GM18499 (cell line): ENCODE data around the gene INPP5A.

Experiments
- ATAC-seq: cut with Tn5 transposase; IDR thresholded peaks from one replicate; pipeline ENCODE4 v1.9.1; 2021; ENCODE audit warnings: moderate number of reproducible peaks; ENCODE audit not compliant: insufficient read depth, unreplicated experiment

The INPP5A gene

DNA sequence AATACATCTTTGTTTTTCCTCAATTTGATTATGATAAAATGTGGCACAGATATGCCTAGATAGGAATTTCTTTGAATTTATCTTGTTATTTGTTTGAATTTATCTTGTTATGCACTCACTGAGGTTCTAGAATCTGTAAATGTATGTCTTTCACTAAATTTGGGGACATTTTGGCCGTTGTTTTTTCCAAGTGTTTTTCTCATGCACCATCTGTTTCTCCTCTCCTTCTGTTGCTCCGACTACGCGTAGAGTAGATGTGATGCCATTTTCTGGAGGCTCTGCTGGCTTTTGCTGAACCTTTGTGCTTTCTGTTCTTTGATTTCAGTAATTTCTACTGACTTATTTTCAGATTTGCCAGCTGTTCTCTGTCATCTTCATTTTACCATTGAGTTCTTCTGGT, 101.9 kb downstream of the INPP5A start:
- no peak for ATAC-seq

DNA sequence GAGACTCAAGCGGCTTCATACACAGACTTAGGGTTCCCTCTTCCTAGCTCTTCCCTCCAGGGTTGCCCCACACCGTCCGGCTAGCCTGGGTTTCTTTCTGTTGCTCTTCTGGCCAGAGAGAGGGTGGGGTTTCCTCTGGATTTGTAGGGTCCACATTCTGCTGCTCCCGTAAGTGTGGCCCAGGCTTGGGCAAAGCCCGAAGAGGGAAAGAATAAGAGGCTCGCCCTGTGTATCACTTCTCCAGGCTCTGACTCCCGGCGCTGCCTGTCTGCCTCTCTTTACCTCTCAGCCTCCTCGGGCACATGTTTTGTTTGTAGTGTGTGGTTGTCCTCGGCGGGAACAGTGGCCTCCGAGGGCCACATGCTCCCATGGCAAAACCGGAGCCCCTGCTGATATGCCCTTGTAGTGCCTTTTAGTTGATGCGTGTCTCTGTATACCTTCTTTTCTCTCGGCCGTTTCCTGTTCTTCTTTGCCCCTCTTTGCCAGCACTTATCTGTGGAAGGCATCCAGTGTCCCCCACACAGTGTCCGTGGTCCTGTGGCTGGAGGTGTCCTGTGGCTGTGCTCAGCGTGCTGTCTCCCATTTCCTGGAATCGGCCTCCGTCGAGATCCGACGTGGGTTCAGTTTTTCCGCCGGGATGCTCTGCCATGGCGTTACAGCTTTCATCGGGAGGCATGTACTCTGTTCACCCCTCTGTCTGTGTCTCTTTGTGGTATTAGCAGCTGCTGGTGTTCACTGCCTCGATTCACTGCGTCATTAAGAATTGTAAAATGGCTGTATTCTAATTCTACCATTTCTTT, 102.9 kb downstream of the INPP5A start:
- no peak for ATAC-seq

DNA sequence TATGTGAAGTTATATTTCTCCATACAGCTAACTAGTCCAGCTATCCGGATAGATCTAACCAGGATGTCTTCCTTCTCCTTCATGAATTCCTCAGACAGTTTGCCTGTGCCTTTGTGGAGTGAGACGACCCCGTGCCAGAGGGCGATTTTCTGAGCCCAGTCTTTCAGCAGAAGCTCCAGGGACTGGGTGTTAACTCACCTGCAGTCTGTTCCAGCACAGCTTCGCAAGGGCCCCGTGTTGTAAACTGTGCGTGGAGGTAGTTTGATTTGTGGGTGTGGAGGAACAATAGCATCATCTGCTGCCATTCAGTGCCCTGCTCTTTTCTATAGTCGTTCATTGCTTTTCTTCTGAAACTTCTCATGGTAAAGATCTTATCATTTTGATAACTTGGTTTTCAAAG, 103.8 kb downstream of the INPP5A start:
- no peak for ATAC-seq

DNA sequence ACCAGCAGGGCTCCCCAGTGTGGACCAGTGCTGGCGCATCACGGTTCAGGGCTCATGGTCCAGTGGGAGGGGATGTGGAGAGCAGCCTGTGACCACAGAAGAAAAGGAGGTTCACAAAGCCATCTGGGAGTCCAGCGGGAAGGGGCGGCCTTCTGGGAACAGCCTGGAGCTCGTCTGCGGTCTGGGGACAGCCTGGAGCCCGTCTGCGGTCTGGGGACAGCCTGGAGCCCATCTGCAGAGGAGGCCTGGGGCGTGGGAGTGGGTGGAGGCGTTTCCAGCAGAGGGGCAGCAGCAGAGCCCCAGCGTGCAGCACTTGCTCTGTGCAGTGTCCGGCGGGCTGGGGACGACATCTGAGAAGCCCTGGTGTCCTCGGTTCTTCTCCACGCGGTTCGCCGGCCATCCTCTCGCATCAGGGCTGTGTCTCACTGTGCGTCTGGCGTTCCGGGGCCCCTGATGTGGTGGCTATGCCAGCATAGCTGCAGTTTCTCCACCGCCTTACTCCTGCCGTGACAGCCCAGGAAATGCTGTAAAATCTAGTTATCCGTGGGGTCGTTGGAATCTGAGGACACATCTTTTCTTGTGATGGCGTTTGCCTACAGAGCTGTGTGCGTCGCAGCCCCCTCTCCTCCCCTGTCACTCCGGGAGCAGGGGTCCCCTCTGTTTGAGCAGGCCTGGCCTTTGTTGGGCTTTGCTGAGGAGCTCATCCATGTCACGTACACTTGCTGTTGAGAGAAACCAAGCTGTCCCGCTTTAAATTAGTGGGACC, 104.6 kb downstream of the INPP5A start:
- no peak for ATAC-seq

DNA sequence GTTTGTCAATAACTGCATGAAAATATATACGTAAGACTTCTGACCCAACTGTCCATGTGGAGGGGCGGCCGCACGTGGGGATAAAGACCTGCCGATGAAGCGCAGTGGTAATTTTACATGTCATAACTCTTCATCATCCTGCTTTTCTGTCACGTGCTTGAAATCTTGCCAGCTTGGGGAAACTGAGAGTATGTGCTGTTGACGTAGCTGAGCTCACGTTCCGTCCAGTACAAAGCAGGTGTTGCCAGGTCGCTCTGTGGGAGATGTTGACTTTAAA, 105.1 kb downstream of the INPP5A start:
- ATAC-seq: no peak

DNA sequence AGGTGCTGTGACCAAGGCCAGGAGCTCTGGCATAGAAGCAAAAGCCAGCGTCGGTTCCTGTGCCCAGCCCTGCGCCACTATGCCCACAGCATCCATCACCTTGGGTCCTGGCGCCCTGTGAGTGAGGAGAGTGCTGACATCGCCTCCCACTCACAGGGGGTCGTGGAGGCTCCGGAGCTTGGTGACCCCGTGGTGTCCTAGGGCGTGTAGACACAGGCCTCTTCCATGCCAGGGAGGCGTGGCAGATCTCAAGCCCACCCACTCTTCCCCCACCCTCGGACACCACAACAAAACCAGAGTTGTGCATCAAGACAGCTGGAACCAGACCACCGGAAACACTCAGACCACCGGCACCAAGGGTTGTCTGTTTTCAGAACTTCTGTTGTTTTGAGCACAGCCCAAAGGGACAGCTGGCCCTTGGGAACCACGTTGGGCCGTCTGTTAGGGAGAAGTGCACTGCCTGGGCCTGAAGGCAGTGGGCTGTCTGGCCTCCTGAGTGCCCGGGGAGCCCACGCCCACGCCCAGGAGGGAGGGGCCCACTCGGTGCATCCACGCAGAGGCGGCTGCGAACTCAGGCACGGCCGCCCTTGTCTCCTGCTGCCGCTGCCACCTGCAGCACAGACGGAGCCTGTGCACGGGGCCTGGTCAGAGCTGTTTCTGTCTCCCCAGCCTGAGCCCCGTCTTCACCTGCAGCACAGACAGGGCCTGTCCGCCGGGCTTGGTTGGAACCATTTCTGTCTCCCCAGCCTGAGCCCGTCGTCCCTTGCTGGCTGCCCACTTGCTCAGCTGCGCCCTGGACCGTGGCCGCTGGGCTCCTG, 106.3 kb downstream of the INPP5A start:
- ATAC-seq: no peak

DNA sequence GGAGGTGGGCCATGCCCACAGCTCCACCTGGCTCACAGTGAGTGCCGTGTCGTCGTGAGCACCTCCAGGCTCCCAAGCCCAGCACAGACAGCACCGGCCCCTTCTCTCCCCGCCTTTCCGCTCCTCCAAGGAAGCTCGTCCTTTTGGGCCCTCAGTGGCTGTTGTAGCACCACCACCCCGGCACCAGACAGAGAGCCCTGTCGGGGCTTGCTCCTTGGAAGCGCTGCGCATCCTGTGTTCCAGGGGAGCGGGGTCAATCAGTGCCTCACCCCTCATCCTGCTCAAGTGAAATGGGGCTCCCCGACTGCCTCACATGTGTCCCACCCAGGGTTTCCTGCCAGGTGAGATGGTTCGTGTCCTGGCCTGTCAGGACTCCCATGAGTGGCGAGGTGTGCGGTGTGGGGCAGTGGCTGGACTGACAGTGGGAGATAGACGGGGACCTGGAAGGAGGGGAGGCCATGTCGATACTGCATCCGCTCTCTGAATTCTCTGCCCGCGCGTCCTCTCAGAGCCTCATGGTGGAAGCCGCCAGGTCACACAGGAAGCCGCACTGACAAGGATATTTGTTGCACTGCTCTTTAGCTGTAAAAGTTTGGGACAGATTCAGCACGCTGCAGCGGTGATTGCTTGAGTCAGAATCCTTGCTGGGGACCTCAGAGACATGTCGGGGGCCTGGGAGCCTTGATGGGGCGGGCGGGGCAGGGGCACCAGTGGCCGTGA, 107.1 kb downstream of the INPP5A start:
- no peak for ATAC-seq

DNA sequence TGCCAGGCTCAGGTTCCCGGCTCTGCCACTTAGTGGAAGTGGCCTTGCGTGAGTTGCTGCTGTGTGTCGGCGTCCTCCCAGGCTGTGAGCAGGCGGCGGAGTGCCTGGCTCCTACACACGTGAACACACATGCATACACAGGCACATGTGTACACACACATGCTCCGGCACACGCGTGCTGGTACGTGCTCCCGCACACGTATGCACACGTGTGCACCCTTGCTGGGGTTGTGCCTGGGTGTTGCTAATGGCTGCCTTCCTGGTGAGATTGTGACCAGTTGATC, 107.6 kb downstream of the INPP5A start:
- no peak for ATAC-seq

DNA sequence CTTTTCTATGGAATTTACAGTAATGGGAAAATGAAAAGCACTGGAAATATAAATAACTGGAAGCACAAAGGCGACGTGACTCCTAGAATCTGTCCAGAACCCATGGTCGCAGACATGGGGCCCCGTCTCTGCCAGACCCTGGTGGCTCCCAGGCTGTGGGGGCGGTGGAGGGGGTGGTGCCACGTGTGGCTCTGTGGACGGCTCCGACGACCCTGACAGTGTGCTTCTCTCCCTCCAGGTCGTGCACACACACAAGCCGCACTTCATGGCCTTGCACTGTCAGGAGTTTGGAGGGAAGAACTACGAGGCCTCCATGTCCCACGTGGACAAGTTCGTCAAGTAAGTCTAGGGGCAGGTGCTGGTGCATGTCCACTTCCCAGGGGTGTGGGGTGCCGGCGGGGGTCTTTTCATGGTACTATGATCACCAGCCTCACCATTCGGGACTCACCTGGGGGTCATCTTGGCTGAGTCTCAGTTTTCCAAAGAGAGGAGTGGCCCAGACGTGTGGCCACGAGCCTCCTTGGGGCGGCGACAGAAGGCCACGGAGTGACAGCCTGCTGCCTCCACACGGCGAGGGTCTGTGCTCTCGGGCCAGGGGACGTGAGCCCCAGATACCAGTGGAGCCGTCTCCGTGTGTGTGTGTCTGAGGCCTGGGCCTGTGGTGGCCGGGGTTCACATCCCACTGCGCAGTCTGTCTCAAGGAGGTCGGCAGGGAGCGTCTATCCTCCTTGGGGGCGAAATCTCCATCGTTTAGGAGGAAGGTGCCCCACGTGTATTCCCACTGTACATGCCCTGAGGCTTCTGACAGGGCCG, 108.2 kb downstream of the INPP5A start:
- ATAC-seq: no peak

DNA sequence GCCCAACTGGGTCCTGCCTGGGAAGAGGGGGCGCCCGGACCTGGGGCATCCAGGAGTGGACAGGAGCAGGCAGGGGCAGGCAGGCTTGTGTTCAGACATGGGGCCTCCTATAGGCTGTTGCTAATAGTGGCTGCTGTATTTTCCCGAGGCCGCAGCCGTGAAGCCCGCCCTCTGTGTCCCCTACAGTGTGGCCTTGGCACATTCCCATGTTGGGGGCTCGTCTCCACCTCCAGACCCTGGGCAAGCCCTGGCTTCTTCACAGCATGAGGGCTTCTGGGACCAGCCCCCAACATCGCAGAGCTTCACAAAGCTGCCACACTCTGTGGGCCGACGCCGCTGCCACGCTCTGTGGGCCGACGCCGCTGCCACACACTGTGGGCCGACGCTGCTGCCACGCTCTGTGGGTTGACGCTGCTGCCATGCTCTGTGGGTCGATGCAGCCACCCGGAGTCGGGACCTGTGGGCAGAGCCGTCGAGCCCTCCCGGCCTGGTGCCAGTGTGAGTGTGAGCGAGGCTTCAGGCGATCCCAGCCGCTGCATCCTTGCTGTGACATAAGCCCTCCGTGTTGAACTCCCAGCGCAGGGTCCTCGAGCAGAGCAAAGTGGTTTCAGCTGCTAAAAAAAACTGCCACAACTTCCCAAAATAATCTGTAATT, 109.0 kb downstream of the INPP5A start:
- ATAC-seq: no peak

DNA sequence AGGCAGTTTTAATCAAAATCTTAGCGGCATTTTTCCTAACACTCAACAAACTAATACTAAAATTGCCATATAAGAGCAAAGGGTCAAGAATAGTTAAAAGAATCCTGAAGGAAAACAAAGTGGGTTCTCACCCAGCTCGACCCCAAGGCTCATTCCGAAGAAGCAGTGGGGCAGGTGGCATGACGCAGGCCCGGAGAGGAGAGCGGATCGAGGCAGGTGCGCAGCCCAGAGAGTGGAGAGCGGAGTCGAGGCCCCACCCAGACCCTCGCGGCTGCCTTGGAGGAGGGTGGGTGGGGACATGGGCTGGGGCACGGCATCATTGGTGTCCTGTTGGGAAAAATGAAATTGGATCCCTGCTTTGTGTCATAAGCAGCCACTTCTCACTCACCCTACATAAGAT, 109.8 kb downstream of the INPP5A start:
- ATAC-seq: no peak

DNA sequence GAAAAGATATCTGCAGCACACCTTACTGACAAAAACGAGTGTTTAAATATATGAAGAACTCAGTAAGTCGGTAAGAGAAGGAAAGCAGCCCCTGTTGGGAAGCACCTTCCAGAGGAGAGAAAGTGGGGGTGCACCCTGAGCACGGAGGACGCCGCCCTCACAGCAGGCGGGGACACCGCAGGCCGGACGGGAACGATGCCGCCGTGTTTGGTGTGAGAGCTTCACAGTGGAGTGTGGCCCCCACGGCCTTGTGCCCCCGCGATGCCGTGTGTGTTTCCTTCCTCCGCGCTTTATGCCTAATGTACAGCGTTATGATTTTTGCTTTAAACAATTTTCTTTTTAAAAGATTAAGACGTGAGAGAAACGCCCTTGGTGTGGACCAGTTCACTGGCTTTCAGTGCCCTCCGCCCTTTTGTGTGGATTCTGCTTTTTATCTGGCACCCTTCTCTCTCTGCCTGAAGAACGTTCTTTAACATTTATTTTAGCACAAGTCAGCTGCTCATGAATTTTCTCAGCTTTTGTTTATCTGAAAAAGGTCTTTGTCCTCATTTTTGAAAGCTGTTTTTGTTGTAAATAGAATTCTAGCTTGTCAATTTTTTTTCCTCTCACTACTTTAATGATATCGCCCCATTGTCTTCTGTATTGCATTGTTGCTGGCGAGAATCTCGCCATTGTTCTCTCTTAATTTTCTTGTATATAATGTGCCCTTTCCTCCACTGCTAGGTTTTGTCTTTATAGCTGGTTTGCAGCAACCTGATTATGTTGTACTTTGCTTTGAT, 110.7 kb downstream of the INPP5A start:
- no peak for ATAC-seq

DNA sequence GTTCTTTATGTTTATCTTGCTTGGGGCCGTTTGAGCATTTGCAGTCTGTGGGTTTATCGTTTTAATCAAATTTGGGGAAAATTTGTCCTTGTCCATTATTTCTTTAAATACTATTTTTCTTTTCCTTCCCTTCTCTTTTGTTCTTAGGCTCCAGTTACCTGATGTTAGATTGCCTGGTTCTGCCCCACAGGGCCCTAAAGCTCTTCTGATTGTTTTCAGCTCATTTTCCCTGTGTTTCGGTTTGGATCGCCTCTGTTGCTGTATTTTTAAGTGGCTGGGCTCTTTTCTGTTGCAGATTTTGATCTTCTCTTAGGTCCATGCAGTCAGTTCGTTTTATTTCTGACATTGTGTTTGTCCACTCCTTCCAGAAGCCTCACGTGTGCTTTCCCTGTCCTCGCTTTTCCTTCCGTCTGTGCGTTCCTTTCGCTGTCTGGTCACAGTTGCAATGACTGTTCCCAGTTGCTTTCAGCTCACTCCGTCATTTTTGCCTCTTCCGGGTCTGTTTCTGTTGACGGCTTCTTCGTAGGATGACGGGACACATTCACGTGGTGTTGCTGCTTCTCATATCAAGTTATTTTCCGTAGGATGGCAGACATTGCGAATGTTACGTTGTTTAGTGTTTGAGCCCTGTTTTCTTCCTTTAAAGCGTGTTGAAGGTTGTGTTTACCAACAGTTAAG, 111.4 kb downstream of the INPP5A start:
- no peak for ATAC-seq

DNA sequence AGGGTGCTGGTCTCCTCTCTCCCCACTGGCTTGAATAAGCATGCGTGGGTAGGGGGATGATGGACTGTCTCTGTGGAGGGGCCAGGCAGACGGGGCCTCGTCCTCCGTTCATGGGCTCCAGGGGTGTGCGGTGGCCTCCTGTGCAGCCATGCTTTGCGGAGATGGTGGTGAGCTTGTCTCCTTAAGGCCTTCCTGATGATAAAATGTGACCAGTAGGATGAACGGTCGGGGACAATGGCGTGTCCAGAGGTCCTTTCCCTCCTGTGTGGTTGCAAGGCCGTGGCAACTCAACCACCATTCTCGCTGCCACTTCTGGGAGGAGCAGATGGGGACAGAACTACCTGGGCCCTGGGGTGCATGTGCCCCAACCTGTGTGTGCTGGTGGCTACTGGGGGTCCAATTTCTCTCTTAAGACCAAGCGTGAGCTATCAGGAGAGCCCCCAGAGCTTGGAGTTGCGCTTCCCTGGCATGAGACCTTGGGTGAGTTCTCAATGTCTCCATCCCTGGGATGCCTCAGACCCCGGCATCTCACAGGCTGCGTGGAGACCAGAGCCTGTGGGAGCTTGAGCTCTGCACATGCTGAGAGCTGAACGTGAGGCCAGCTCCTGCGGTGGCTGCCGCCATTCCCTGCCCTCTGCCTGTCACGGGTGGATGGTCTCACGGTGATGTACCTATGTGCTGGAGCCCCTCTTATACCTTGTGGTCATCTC, 112.2 kb downstream of the INPP5A start:
- no peak for ATAC-seq

DNA sequence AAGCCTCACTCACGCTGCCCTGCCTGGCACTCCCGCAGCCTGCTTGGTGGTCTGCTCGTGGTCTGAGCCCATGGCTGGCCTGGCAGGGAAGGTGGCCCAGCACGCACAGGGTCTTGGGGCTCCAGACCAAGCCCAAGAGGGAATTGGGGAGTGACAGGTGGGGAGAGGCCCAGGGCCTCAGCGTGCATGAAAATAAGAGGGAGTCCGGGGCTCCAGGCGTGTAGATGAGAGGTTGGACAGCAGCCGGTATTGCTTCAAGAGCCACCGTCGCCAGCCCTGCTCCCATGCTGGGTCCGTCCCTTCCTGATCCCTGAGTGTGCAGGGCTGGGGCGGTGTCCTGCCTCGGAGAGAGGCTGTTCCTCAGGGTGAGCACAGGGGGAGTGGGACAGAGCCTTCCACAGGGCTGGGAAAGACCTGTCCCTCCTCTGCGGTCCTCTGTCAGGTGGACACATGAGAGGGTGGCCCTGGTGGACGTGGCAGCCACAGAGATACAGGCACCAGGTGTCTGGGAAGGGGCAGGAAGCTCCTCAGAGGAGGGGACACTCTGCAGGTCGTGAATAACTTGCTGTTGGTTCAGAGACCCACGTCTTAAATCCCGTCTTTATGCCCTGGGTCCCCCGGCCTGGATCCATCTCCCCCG, 113.1 kb downstream of the INPP5A start:
- ATAC-seq: no peak

DNA sequence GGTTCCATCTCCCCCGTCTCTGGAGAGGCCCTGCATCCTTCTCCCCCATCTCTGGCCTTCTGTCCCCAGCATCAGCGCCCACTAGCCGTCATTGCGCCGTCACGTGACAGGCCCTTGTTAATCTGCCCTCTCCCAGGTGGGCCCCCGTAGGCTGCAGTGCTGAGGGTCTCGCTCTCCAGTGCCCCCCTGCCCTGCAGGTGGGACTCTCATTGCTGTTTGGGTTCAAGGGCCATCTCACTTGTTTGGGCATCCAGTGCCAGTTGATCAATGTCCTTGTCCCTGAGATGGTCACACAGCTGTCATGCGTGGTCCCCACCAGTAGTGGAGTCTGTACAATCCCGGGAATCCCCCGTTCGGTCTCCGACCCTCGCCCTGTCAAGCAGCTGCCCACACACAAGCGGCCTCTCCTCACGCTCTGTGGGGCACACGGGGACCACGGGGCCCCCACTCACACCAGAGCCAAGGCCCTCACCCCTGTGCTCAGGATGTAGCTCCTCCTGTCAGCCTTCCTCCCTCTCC, 114.0 kb downstream of the INPP5A start:
- no peak for ATAC-seq

DNA sequence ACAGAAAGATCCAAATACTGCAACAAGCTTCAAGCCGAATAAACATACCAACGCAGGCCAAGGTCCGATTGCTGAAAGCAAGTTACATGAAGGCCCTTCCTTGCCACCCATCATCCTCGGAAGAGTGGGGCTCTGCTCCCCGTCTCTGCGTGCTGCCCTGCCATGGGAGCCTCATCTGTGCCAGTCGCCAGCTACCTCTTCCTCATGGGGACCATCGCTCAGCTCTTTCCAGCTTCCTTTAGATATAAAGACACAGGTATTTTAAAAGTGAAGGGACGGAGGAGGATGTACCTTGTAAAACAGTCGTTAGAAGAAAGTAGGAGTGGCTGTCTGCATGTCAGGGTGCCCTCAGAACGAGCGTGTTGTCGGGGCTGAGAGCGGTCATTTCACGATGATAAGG, 114.9 kb downstream of the INPP5A start:
- no peak for ATAC-seq
